Peyer's patch (tissue), 4 donors: Measurements from ENCODE around the gene MYL12A.

ENCODE experiments used
- POLR2A ChIP-seq, 2 donors: fragments of 450-650 bp; IDR thresholded peaks; one replicate each; pipeline ENCODE4 v1.5.1; 2017; ENCODE audit warnings: antibody characterized with exemption in 2 of 2, mild to moderate bottlenecking in 2 of 2, moderate library complexity in 2 of 2
- TF ChIP-seq, protein P1 (sequence below), 6 experiments: fragments of 450-650 bp in 4 of 6; fragments of 200-600 bp in 2 of 6; sonication (generic) in 1 of 6; IDR thresholded peaks; one replicate each; pipeline ENCODE4 v1.5.1; 2017 to 2019; ENCODE audit warnings: antibody characterized with exemption in 6 of 6, mild to moderate bottlenecking in 3 of 6, moderate library complexity in 1 of 6

DNA sequence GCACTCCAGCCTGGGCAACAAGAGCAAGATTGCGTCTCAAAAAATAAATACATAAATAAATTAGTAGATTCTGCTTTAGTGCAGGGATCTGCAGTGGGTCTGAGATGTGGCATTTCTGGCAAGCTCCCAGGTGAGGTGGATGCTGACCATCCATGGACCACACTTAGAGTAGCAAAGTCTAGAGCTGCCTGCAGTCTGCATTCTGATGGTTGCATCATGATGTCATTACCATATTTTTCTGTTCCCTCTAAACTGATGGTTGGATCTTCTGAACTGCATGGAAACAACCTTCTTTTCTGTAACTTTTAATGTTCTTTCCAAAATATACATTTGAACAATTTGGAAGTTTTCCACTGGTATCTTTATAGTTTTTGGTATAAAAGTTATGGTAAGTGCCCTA is 57.2 kb downstream of the MYL12A start:
- TF ChIP-seq, protein P1, sequence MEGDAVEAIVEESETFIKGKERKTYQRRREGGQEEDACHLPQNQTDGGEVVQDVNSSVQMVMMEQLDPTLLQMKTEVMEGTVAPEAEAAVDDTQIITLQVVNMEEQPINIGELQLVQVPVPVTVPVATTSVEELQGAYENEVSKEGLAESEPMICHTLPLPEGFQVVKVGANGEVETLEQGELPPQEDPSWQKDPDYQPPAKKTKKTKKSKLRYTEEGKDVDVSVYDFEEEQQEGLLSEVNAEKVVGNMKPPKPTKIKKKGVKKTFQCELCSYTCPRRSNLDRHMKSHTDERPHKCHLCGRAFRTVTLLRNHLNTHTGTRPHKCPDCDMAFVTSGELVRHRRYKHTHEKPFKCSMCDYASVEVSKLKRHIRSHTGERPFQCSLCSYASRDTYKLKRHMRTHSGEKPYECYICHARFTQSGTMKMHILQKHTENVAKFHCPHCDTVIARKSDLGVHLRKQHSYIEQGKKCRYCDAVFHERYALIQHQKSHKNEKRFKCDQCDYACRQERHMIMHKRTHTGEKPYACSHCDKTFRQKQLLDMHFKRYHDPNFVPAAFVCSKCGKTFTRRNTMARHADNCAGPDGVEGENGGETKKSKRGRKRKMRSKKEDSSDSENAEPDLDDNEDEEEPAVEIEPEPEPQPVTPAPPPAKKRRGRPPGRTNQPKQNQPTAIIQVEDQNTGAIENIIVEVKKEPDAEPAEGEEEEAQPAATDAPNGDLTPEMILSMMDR (IDR thresholded peaks at IDR 0.05): no peak
- TF ChIP-seq POLR2A (IDR thresholded peaks at IDR 0.05): no peak
